CD14-positive monocyte (primary cell): ENCODE results near the gene FAM210A. TPM values are rescaled to one million over a fixed set of nuclear protein-coding genes. Genes with fewer than 3 reads are reported as not detected.

Experiments
- DNase-seq, 3 donors: peaks; one replicate each; pipeline ENCODE4 v3.0.0-alpha.2; 2011 to 2022
- H2AFZ ChIP-seq: 2 replicates; pipeline ENCODE4 v1.6.0; 2012; ENCODE audit warnings: mild to moderate bottlenecking, low read depth, low read length, inconsistent platforms; ENCODE audit not compliant: insufficient read depth, poor library complexity, severe bottlenecking
- H3K27ac ChIP-seq, 2 donors: 1 replicate in 1 of 2; 2 replicates in 1 of 2; pipeline ENCODE4 v1.5.1; 2012 to 2013; ENCODE audit warnings: low read length in 2 of 2, control low read depth in 1 of 2, inconsistent platforms in 1 of 2, low read depth in 1 of 2, mild to moderate bottlenecking in 1 of 2
- H3K27me3 ChIP-seq, 2 donors: one replicate each; pipeline versions ENCODE4 v1.6.0 to v1.6.1; 2011 to 2013; ENCODE audit warnings: low read length in 2 of 2; ENCODE audit not compliant: control insufficient read depth in 2 of 2, insufficient read depth in 2 of 2
- H3K36me3 ChIP-seq, 2 donors: replicated peaks in 1 of 2; 1 replicate in 1 of 2; 2 replicates in 1 of 2; pipeline versions ENCODE4 v1.5.1 to v1.6.1; 2012 to 2013; ENCODE audit warnings: low read length in 2 of 2, control low read depth in 1 of 2, inconsistent platforms in 1 of 2, mild to moderate bottlenecking in 1 of 2; ENCODE audit not compliant: insufficient read depth in 2 of 2, control insufficient read depth in 1 of 2
- H3K4me1 ChIP-seq, 2 donors: 1 replicate in 1 of 2; 2 replicates in 1 of 2; pipeline versions ENCODE4 v1.5.1 to v1.6.1; 2012 to 2013; ENCODE audit warnings: low read length in 2 of 2, control low read depth in 1 of 2, inconsistent platforms in 1 of 2, mild to moderate bottlenecking in 1 of 2, moderate library complexity in 1 of 2; ENCODE audit not compliant: insufficient read depth in 2 of 2, control insufficient read depth in 1 of 2
- H3K4me2 ChIP-seq: replicated peaks from 2 replicates; pipeline ENCODE3; 2012; ENCODE audit warnings: low read length, moderate library complexity, mild to moderate bottlenecking; ENCODE audit not compliant: poor library complexity, severe bottlenecking; ENCODE audit errors: extremely low read depth
- H3K4me3 ChIP-seq, 3 experiments: fragments of 200-600 bp in 1 of 3; sonication (generic) in 1 of 3; replicated peaks in 1 of 3; 1 replicate in 2 of 3; 2 replicates in 1 of 3; pipeline ENCODE4 v1.5.1; 2011 to 2013; ENCODE audit warnings: low read length in 3 of 3, mild to moderate bottlenecking in 3 of 3, control low read depth in 2 of 3, low read depth in 2 of 3, inconsistent platforms in 1 of 3, moderate library complexity in 1 of 3
- H3K79me2 ChIP-seq: 2 replicates; pipeline ENCODE4 v1.6.0; 2012; ENCODE audit warnings: mild to moderate bottlenecking, control low read depth, inconsistent platforms, low read length, moderate library complexity; ENCODE audit not compliant: insufficient read depth
- H3K9ac ChIP-seq: 2 replicates; pipeline ENCODE4 v1.6.0; 2017; ENCODE audit warnings: low read length, mild to moderate bottlenecking; ENCODE audit not compliant: insufficient read depth, poor library complexity, severe bottlenecking
- H3K9me3 ChIP-seq, 2 donors: replicated peaks in 1 of 2; 1 replicate in 1 of 2; 2 replicates in 1 of 2; pipeline versions ENCODE4 v1.5.1 to v1.6.1; 2012 to 2013; ENCODE audit warnings: low read length in 2 of 2, control low read depth in 1 of 2; ENCODE audit not compliant: control insufficient read depth in 1 of 2, insufficient read depth in 1 of 2
- H4K20me1 ChIP-seq: 2 replicates; pipeline ENCODE4 v1.6.0; 2012; ENCODE audit warnings: mild to moderate bottlenecking, low read length, control low read depth, moderate library complexity; ENCODE audit not compliant: insufficient read depth
- H3K27ac Mint-ChIP-seq, 7 donors: one replicate each; pipeline ENCODE4 v1.8.0; 2020; ENCODE audit warnings: mild to moderate bottlenecking in 7 of 7, mixed read lengths in 7 of 7, moderate library complexity in 6 of 7, inconsistent platforms in 2 of 7
- H3K27me3 Mint-ChIP-seq, 3 donors: one replicate each; pipeline ENCODE4 v1.8.0; 2021 to 2022; ENCODE audit warnings: low read depth in 3 of 3, mild to moderate bottlenecking in 3 of 3, mixed read lengths in 3 of 3, moderate library complexity in 3 of 3, inconsistent platforms in 1 of 3
- H3K36me3 Mint-ChIP-seq, 2 donors: one replicate each; pipeline ENCODE4 v1.8.0; 2020; ENCODE audit warnings: mixed read lengths in 2 of 2, inconsistent platforms in 1 of 2, mild to moderate bottlenecking in 1 of 2
- H3K4me1 Mint-ChIP-seq: one replicate; pipeline ENCODE4 v1.8.0; 2020; ENCODE audit warnings: mild to moderate bottlenecking, mixed read lengths
- H3K4me3 Mint-ChIP-seq, 2 donors: one replicate each; pipeline ENCODE4 v1.8.0; 2020; ENCODE audit warnings: mild to moderate bottlenecking in 2 of 2, mixed read lengths in 2 of 2, moderate library complexity in 1 of 2
- H3K9me3 Mint-ChIP-seq, 7 donors: one replicate each; pipeline ENCODE4 v1.8.0; 2020 to 2022; ENCODE audit warnings: mixed read lengths in 7 of 7, mild to moderate bottlenecking in 6 of 7, moderate library complexity in 6 of 7, inconsistent platforms in 2 of 7
- CTCF ChIP-seq: fragments of 200-600 bp; IDR thresholded peaks from one replicate; pipeline ENCODE4 v1.8.0; 2022; ENCODE audit warnings: antibody characterized with exemption, mild to moderate bottlenecking
- WGBS: methylation state at CpG from one replicate; pipeline ENCODE4 v1.1.5; 2013; ENCODE audit warnings: missing lambda C conversion rate; ENCODE audit not compliant: insufficient coverage; 5-methylcytosine and 5-hydroxymethylcytosine counted together
- intact Hi-C, 2 donors: fragments of 100-400 bp; cut with micrococcal nuclease; formaldehyde crosslinking; loops; one replicate each; pipeline versions ENCODE4 v1.15.0 to v1.15.1; 2023
- polyA plus RNA-seq, 3 donors: library from polyadenylated mRNA; depleted of rRNA in 1 of 3; unstranded in 2 of 3; stranded (reverse) in 1 of 3; fragments of 300-500 nt in 2 of 3; fragments of >200 nt in 1 of 3; fragmentation: Illumina TruSeq in 2 of 3; gene quantifications; 1 replicate in 2 of 3; 2 replicates in 1 of 3; pipeline ENCODE4 v1.2.3, GENCODE V29; 2012 to 2021

The FAM210A gene
- polyA plus RNA-seq, 3 donors: 2.8 to 6.9 (median 6.9) TPM

- no peaks in the 10 kb centered on the region for H3K27me3 ChIP-seq
- H3K4me2 ChIP-seq: no peak overlapping the region
- peaks cover 0 to 13% (median 7%) of the 10 kb centered on the region in 7 donors for H3K9me3 Mint-ChIP-seq
- no peaks in the 10 kb centered on the region for H3K4me1 Mint-ChIP-seq
- peaks cover 0 to 11% of the 10 kb centered on the region in 2 donors for H3K9me3 ChIP-seq
- no CpG with 5 or more reads among the region's 4 CpGs for WGBS
- peaks cover 23% of the 10 kb centered on the region for H3K79me2 ChIP-seq
- no peak overlapping the region for H3K27ac ChIP-seq
- H4K20me1 ChIP-seq: no peaks in the 10 kb centered on the region
- intact Hi-C loops: no loop called here
- DNase-seq: no peak
- no peaks in the 10 kb centered on the region for H3K27me3 Mint-ChIP-seq
- H3K36me3 Mint-ChIP-seq: peaks cover 9 to 18% of the 10 kb centered on the region in 2 donors
- no peak for TF ChIP-seq CTCF
- peaks cover 0 to 4% of the 10 kb centered on the region in 2 donors for H3K36me3 ChIP-seq
- no peak overlapping the region for H3K9ac ChIP-seq
- H3K4me3 ChIP-seq: no peak overlapping the region
- no peak overlapping the region for H3K4me3 Mint-ChIP-seq
- no peak overlapping the region for H3K27ac Mint-ChIP-seq
- H2AFZ ChIP-seq: no peak overlapping the region
- H3K4me1 ChIP-seq: no peaks in the 10 kb centered on the region
Observed at GRCh38 chr18:13684546-13684945, 41.8 kb downstream of the FAM210A start.

- Mint-ChIP-seq H3K9me3 (peaks cover 0 to 6% (median 3%) of the 10 kb centered on the region in 7 donors), H3K27ac (no peak overlapping the region), H3K36me3 (peaks cover 12 to 15% of the 10 kb centered on the region in 2 donors), H3K4me1 (no peaks in the 10 kb centered on the region), H3K27me3 (no peaks in the 10 kb centered on the region), H3K4me3 (no peak overlapping the region)
- no peaks in the 10 kb centered on the region for H3K27me3 ChIP-seq
- H4K20me1 ChIP-seq: no peaks in the 10 kb centered on the region
- peaks cover 9% of the 10 kb centered on the region for H3K79me2 ChIP-seq
- no peak for DNase-seq
- H3K9ac ChIP-seq: no peak overlapping the region
- no peak for TF ChIP-seq CTCF
- no peaks in the 10 kb centered on the region for H3K4me1 ChIP-seq
- peaks cover 0 to 4% of the 10 kb centered on the region in 2 donors for H3K36me3 ChIP-seq
- 92% methylated on average over 2 of the region's 6 CpGs for WGBS
- H3K4me3 ChIP-seq: no peak overlapping the region
- no peak overlapping the region for H2AFZ ChIP-seq
- H3K4me2 ChIP-seq: no peak overlapping the region
- H3K9me3 ChIP-seq: no peaks in the 10 kb centered on the region
- no peak overlapping the region for H3K27ac ChIP-seq
- intact Hi-C loops: no loop called here
Observed at GRCh38 chr18:13681701-13682100, 44.7 kb downstream of the FAM210A start.
